ENCODE data around the gene CD7.

DNA sequence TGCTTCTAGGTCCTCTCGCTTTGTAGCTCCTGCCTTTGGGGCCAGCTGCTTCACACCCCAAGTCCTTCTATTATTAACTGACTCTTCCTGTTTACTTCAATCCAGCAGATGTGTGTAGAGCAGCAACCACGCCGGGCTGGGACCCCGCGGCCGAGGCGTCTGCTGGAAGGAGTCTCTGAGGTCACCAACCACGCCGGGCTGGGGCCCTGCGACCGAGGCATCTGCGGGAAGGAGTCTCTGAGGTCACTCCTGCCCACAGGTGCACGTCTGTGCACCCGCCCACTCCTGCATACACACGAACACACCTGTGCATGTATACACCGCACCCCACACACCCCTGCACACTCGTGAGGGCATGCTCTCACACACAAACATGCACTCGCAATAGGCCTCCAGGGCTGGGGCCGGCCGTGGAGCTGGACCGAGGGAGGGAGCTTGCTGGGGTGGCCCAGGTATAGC, 33.9 kb upstream of the CD7 start:
- no peak for TF ChIP-seq POLR2AphosphoS5 (IDR thresholded peaks at IDR 0.05; ENCODE audit: control insufficient read depth, insufficient read depth, low read depth, low read length)
- no peak for TF ChIP-seq CHD2 (IDR thresholded peaks at IDR 0.05; ENCODE audit: low read depth, low read length)
- TF ChIP-seq, protein P1, sequence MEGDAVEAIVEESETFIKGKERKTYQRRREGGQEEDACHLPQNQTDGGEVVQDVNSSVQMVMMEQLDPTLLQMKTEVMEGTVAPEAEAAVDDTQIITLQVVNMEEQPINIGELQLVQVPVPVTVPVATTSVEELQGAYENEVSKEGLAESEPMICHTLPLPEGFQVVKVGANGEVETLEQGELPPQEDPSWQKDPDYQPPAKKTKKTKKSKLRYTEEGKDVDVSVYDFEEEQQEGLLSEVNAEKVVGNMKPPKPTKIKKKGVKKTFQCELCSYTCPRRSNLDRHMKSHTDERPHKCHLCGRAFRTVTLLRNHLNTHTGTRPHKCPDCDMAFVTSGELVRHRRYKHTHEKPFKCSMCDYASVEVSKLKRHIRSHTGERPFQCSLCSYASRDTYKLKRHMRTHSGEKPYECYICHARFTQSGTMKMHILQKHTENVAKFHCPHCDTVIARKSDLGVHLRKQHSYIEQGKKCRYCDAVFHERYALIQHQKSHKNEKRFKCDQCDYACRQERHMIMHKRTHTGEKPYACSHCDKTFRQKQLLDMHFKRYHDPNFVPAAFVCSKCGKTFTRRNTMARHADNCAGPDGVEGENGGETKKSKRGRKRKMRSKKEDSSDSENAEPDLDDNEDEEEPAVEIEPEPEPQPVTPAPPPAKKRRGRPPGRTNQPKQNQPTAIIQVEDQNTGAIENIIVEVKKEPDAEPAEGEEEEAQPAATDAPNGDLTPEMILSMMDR (IDR thresholded peaks at IDR 0.05 in 2 of 3, conservative IDR thresholded peaks at IDR 0.05 in 1 of 3; ENCODE audit: insufficient read depth in 2 of 3, low read depth in 1 of 3, low read length in 3 of 3), result no peak
- TF ChIP-seq, protein P2, sequence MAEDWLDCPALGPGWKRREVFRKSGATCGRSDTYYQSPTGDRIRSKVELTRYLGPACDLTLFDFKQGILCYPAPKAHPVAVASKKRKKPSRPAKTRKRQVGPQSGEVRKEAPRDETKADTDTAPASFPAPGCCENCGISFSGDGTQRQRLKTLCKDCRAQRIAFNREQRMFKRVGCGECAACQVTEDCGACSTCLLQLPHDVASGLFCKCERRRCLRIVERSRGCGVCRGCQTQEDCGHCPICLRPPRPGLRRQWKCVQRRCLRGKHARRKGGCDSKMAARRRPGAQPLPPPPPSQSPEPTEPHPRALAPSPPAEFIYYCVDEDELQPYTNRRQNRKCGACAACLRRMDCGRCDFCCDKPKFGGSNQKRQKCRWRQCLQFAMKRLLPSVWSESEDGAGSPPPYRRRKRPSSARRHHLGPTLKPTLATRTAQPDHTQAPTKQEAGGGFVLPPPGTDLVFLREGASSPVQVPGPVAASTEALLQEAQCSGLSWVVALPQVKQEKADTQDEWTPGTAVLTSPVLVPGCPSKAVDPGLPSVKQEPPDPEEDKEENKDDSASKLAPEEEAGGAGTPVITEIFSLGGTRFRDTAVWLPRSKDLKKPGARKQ (CRISPR knock-in tag; IDR thresholded peaks at IDR 0.05), result no peak
- no peak for TF ChIP-seq ZNF197 (CRISPR knock-in tag; IDR thresholded peaks at IDR 0.05; ENCODE audit: low read depth)
- TF ChIP-seq, protein P3, sequence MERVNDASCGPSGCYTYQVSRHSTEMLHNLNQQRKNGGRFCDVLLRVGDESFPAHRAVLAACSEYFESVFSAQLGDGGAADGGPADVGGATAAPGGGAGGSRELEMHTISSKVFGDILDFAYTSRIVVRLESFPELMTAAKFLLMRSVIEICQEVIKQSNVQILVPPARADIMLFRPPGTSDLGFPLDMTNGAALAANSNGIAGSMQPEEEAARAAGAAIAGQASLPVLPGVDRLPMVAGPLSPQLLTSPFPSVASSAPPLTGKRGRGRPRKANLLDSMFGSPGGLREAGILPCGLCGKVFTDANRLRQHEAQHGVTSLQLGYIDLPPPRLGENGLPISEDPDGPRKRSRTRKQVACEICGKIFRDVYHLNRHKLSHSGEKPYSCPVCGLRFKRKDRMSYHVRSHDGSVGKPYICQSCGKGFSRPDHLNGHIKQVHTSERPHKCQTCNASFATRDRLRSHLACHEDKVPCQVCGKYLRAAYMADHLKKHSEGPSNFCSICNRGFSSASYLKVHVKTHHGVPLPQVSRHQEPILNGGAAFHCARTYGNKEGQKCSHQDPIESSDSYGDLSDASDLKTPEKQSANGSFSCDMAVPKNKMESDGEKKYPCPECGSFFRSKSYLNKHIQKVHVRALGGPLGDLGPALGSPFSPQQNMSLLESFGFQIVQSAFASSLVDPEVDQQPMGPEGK (CRISPR knock-in tag; IDR thresholded peaks at IDR 0.05; ENCODE audit: borderline replicate concordance), result no peak
- TF ChIP-seq NR3C1 (CRISPR knock-in tag; IDR thresholded peaks at IDR 0.05), result no peak
- no peak for TF ChIP-seq POLR2A (conservative IDR thresholded peaks at IDR 0.05)
- TF ChIP-seq ZNF282 (CRISPR knock-in tag; IDR thresholded peaks at IDR 0.05), result no peak
- TF ChIP-seq, protein P4, sequence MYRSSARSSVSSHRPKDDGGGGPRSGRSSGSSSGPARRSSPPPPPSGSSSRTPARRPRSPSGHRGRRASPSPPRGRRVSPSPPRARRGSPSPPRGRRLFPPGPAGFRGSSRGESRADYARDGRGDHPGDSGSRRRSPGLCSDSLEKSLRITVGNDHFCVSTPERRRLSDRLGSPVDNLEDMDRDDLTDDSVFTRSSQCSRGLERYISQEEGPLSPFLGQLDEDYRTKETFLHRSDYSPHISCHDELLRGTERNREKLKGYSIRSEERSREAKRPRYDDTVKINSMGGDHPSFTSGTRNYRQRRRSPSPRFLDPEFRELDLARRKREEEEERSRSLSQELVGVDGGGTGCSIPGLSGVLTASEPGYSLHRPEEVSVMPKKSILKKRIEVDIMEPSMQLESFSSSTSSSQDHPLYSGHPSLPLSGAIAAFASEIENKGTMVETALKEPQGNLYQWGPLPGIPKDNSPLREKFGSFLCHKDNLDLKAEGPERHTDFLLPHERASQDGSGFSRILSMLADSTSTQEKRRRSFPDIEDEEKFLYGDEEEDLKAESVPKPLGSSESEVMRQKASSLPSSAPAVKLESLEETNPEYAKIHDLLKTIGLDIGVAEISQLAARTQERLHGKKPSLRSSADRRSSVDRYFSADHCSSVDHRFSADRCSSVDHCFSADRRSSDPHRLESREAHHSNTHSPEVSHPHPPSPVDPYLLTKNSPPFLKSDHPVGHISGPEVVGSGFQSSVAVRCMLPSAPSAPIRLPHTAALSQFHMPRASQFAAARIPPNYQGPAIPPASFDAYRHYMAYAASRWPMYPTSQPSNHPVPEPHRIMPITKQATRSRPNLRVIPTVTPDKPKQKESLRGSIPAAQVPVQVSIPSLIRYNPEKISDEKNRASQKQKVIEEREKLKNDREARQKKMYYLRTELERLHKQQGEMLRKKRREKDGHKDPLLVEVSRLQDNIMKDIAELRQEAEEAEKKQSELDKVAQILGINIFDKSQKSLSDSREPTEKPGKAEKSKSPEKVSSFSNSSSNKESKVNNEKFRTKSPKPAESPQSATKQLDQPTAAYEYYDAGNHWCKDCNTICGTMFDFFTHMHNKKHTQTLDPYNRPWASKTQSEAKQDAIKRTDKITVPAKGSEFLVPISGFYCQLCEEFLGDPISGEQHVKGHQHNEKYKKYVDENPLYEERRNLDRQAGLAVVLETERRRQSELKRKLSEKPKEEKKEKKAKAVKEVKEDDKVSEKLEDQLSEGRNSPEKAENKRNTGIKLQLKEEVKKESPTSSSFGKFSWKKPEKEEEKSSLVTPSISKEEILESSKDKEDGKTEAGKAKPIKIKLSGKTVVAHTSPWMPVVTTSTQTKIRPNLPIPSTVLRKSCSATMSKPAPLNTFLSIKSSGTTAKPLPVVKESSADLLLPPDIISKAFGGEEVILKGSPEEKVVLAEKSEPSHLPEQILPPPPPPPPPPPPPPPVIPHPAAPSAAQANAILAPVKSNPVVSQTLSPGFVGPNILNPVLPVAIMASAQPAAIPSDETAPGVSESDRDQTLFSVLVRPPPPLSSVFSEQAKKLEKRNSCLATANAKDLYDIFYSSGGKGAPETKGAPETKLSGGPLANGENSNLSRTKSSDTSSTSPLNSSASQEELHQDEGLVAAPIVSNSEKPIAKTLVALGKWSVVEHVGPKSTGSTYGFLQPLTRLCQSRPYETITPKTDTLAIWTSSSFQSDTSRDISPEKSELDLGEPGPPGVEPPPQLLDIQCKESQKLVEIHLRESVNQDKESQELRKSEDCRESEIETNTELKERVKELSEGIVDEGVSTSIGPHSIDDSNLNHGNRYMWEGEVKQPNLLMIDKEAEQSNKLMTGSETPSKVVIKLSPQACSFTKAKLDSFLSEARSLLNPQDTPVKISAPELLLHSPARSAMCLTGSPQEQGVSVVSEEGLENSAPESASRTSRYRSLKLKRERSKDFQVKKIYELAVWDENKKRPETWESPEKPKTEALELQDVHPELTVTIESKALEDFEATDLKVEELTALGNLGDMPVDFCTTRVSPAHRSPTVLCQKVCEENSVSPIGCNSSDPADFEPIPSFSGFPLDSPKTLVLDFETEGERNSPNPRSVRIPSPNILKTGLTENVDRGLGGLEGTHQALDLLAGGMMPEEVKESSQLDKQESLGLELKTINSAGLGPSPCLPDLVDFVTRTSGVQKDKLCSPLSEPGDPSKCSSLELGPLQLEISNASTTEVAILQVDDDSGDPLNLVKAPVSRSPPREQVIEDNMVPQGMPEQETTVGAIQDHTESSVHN (IDR thresholded peaks at IDR 0.05; ENCODE audit: borderline replicate concordance in 1 of 2, low read depth in 1 of 2), result no peak
- no peak for TF ChIP-seq ZFP36 (IDR thresholded peaks at IDR 0.05; ENCODE audit: low read depth, low read length, partially characterized antibody)
- no peak for TF ChIP-seq MXI1 (IDR thresholded peaks at IDR 0.05; ENCODE audit: low read depth, low read length)
- TF ChIP-seq GABPA (tag; conservative IDR thresholded peaks at IDR 0.05; ENCODE audit: low read depth), result no peak

Measured in K562 (cell line).